GM21367 (cell line): ENCODE measurements around the gene BICD1.

ENCODE experiments used
- ATAC-seq: cut with Tn5 transposase; IDR thresholded peaks from one replicate; pipeline ENCODE4 v1.9.1; 2021; ENCODE audit not compliant: unreplicated experiment

The BICD1 gene

DNA sequence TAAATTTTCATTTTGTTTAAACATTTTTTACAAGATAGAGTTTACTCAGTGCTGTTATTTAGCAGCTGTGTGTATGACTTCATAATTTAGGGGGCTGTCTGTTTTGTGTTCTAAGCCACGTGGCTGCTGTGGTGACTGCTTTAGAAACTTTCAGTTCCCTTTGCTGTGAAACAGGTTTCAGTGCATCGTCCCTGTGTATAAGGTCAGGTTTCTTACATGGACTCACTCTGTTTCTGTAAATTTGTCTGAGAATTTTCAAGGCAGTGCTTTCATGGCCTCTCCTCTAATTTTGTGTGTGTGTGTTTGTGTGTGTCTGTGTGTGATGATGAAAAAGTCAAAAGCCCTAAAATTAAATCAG, 32.4 kb downstream of the BICD1 start:
- ATAC-seq: peak; percentile 88

- ATAC-seq: no peak
These were observed 34.2 kb downstream of the BICD1 start for GRCh38 chr12:32140877-32141276.

GRCh38 chr12:32145096-32145495, 38.4 kb downstream of the BICD1 start:
- no peak for ATAC-seq

GRCh38 chr12:32146074-32146873, 39.6 kb downstream of the BICD1 start:
- no peak for ATAC-seq

GRCh38 chr12:32148372-32148771, 41.7 kb downstream of the BICD1 start:
- ATAC-seq: no peak

DNA sequence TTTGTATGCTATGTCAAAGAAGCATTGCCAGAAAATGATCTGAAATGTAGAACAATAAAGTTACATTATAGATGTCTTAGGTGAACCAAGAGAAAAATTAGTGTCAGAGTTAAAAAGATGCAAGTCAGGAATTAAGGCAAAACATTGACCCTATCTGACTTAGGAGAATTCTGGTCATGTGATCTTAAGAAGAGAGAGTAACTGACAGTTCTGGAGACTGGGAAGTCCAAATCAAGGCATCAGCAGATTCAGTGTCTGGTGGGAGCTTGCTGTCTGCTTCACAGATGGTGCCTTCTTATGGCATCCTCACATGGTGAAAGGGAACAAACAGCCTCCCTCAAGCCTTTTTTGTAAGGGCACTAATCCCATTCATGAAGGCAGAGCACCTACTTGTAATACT, 42.8 kb downstream of the BICD1 start:
- no peak for ATAC-seq

DNA sequence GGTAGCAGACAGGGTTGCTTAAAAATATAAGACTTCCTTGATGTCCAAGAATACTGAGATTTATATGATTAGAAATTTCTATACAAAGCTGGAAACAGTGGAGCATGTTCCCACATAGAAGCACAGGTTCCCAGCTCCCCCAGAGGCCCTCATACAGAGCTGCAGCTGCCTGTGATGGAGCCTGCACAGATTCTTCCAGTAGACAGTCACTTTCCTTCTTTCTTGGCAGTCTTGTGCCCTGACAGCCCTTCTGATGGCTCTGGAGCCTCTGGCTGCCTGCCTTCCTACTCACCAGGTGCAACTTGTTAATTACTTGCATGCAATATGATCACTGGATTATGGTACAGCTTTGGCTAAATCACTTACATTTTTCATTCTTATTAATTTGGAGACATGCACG, 44.4 kb downstream of the BICD1 start:
- ATAC-seq: no peak

DNA sequence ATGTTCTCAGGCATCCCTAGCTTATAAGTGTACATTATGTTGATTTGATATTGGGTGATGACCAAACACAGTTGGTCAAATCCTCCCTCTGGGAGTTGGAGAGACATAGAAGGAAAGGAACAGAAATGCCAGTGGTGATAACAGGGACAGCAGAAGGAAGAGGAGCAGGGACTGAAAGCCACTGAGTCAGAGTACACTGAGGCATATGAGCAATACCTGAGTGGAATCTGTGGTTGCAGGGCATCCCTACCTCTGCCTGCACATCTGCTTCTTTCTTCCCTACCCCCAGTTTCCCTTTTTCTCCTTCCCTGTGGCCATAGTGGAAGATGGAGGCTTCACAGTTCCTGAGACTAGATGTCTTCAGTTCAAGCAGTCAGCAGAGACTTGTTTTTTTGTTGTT, 44.9 kb downstream of the BICD1 start:
- no peak for ATAC-seq

DNA sequence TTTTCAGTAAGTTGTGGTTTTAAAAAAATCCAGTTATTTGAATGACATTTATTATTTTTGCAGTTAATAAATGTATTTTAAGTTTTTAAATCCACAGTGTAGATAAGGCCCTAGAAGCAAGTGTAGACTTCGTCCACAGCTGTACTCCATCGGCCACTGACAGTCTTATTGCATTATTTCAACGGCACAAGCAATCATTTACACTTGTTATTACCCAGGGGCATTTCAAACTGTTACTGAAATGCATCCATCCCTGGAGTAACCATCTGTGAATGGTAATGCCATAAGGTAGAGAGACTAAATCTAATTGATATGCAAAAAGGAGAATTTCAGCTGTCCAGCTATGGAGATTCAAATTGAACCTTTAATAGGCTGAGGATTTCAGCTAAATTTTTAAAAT, 48.4 kb downstream of the BICD1 start:
- no peak for ATAC-seq

DNA sequence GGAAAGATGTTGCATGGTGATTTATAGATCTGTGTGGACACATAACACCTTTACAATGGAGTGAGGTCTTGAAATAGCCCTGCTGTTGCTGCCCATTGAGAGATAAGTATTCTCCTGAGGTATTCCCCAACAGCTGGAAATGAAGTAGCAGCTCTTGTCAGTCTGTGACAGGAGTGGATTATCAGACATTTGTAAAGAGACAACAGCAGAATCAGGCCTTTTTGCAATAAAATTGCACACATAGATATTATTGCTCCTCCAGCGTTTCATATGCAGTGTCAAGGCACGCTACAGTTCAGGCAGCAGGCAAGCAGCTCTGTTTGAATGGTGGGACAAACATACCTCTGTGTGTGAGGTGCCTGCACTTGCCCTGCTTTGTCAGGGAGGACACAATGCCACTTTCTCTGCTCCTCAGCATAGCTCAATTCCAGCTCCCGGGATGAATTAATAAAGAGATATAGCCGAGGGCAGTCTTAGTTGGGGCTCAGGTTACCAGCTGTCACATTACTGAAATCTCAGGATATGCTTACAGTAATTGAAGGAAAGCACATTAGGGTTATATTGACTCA, 49.4 kb downstream of the BICD1 start:
- no peak for ATAC-seq

DNA sequence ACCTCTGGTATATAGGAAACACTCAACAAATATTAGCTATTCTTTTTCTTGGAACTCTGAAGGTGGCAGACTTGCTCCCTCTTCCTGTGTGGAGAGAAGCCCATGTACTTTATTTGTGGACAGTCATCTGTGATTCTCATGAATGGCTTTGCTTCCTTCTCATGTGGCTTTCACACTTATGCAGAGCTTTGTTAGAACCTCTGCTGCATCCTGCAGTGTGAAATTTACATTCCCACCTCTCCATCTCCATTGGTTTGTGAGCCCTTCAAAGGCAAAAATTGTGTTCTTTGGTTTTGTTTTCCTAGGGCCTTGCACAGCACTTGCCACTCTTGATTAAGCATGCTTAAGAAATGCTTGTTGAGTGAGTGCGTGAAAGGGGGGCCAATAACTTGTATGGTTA, 51.9 kb downstream of the BICD1 start:
- no peak for ATAC-seq

GRCh38 chr12:32159381-32159780, 52.7 kb downstream of the BICD1 start:
- no peak for ATAC-seq

GRCh38 chr12:32159925-32160324, 53.3 kb downstream of the BICD1 start:
- no peak for ATAC-seq

DNA sequence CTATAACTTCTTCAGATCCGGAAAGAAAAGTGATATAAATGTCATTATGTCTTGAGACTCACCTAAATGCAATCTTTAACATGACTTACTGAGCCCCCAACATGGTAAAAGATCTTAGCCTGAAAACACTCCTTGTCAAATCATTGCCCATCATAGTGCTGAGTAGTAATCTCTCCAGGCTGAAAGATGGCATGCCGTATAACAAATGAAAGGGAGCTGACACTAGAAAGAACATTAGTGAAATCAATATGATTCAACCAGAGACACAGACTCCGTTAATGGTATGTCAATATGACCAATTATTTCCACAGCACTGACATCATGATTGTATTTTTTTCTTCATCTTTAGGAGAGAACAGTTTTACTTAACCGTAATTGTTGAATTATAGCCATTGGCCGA, 54.4 kb downstream of the BICD1 start:
- ATAC-seq: no peak

GRCh38 chr12:32163596-32163995, 56.9 kb downstream of the BICD1 start:
- ATAC-seq: no peak

GRCh38 chr12:32166510-32166909, 59.9 kb downstream of the BICD1 start:
- ATAC-seq: no peak

- ATAC-seq: no peak
These were observed 63.9 kb downstream of the BICD1 start for GRCh38 chr12:32170437-32170998.

DNA sequence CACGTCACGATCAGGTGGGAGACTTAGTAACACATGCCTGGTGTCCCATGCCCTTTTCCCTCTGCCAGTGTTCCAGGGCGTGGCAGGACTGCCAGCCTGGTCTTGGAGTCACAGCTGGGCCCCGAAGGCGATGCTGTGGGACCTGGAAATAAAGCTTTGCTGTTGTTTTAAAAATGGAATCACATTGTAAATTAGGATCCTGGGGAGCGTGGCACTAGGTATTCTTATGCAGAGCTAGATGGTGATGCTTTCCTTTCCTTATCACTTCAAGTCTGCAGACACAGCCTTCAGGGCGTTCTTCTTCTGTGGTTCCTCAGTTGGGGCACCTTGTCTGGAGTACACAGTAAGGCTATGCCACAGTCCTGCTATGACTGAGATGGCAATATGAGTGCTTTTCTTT, 64.6 kb downstream of the BICD1 start:
- ATAC-seq: no peak

GRCh38 chr12:32176606-32177005, 70.0 kb downstream of the BICD1 start:
- no peak for ATAC-seq

- ATAC-seq: no peak
These were observed 71.8 kb downstream of the BICD1 start for GRCh38 chr12:32178341-32179010.

GRCh38 chr12:32179011-32179395, 72.4 kb downstream of the BICD1 start:
- no peak for ATAC-seq

DNA sequence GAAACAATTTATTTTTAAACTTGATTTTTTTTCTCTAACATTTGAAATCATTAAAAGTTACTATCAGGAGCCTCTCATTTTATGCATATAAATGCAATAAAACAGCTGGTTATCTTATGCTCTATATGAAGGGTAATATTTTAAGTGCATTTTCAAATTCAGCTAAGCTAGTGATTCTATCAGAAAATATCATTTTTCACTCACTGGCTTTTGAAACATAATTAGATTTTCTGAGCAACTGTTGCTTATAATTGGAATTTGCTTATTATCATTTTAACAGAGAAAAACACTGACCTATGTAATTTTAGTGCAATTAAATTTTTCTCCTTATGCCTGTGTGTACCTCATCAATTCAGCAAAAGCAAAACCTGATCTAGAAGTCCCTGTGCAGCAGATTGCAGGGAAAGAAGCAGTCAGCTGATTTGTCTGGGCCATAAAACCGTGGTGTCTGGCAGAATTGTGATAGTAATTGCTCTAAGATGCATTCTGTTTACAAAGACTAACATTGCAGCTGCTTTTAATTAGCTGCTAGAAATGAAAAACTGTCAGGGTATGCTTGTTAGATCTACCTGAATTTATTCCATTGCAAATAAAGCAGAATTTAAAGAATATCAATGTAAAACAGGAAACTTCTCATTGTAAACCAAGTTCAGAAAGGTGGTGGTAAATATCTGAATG, 75.0 kb downstream of the BICD1 start:
- ATAC-seq: no peak
